Cardiac fibroblast (primary cell): ENCODE results near the gene LINC00237.

Source experiments
- DNase-seq, 2 donors: peaks; one replicate each; pipeline versions ENCODE4 v3.0.0 to v3.0.0-alpha.2; 2010; ENCODE audit warnings: low read depth in 2 of 2
- H3K4me3 ChIP-seq, 2 donors: replicated peaks in 1 of 2; 1 replicate in 1 of 2; 2 replicates in 1 of 2; pipeline ENCODE4 v1.5.1; 2011; ENCODE audit warnings: low read depth in 2 of 2, low read length in 2 of 2, mild to moderate bottlenecking in 2 of 2, moderate library complexity in 1 of 2
- TF ChIP-seq, protein P1 (sequence below): IDR thresholded peaks from one replicate; pipeline ENCODE4 v1.5.1; 2011; ENCODE audit warnings: low read depth, mild to moderate bottlenecking, low read length, inconsistent platforms

Gene LINC00237

DNA sequence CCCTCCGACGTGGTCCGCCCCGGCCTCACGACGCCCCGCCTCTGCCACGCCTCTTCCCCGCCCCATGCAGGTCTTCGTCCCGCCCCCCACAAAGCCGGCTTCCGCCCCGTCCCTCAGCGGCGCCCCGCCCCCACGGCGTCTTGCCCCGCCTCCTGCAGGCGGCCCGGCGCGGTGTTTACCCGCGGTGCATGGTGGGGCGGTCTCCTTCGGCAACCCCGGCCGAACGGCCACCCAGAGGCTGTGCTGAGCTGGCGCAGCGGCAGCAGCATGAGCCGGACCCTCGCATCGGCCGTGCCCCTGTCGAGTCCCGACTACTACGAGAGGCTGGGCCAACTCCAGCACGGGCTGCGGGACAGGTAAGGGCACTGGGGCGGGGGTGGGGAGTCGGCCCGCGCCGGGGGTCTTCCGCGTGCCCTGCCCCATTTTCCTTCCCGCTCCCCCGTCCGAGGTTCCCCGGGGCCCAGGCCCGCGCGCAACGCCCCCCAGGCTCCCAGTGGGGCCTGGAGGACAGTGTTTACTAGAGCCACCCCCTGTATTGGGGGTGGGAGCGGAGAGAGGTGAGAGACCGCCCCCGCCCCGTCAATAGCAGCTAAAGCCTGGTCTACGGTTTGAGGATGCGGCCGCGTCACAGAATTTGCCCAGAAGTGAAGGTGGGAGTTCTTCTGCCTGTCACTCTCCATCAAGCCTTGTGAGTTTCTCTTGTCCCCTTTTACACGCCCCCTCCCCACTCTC lies 19.9 kb upstream of the LINC00237 start, which contains the start of gene KIZ:
Gene KIZ, plus strand, starts transcription at position 234 of the 732 bp plus-strand sequence. Its CDS starts 34 bp downstream, at position 268.
- TF ChIP-seq, protein P1, sequence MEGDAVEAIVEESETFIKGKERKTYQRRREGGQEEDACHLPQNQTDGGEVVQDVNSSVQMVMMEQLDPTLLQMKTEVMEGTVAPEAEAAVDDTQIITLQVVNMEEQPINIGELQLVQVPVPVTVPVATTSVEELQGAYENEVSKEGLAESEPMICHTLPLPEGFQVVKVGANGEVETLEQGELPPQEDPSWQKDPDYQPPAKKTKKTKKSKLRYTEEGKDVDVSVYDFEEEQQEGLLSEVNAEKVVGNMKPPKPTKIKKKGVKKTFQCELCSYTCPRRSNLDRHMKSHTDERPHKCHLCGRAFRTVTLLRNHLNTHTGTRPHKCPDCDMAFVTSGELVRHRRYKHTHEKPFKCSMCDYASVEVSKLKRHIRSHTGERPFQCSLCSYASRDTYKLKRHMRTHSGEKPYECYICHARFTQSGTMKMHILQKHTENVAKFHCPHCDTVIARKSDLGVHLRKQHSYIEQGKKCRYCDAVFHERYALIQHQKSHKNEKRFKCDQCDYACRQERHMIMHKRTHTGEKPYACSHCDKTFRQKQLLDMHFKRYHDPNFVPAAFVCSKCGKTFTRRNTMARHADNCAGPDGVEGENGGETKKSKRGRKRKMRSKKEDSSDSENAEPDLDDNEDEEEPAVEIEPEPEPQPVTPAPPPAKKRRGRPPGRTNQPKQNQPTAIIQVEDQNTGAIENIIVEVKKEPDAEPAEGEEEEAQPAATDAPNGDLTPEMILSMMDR = peak; percentile 29
- H3K4me3 ChIP-seq = peak within 1 kb of the TSS; percentile 85 to 89
- peak; percentile 95 to 98 for DNase-seq

DNA sequence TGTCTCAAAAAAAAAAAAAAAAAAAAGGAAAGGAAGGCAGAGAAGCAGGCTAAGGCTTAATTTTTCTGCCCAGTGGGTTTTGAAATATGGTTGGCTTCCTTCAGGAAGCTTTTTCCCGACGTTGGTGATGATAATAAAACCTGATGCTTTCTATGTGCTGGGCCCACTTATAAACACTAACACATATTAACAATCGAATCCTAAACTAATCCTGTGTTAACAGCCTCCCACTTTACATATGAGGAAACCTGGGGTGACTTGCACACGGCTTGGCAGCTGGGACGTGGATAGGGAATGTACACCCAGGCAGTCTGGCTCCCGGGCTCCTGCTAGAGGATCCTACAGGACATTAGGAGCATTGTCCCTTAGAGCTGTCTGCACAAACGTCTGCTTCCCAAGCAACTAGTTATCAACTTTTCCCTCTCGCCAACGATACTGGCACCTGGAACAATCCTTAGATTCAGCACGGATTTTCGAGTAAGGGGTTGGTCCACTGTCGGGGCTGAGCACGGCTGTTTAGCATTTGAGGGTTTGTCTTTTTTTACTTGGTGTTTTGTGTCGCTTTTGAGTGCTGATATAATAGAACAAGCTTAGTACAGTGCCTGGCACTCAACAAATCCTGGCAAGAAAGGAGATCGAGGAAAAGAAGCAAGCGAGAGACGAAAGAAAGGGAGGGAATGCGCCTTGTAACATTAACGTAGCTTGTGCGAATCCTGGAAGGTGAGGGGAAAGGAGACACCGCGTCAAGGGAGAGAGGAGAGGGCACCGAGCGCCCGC lies 19.1 kb upstream of the LINC00237 start:
- TF ChIP-seq, protein P1 = peak; percentile 11
- peak; percentile 54 to 55 for DNase-seq
- peak overlapping the region; percentile 51 to 64 for H3K4me3 ChIP-seq

DNA sequence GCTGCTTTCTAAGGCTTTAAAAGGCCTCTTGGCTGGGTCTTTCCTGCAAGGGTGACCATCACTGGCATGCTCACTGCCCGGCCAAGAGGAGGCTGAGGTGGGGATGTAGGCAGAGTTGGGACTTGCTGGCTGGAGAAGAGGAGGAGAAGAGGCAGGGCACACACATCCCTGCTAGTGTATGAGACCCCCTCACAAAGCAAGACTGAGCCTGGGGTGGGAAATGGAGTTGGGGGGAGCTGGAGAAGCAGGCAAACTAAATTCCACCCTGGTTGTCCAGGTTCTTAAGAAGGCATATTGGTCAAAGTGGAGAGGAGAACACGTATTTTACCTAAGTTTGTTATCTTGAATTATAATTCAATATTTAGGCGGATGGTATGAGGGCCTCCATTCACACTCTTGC lies 18.0 kb upstream of the LINC00237 start:
- H3K4me3 ChIP-seq = no peak overlapping the region
- DNase-seq = no peak
- TF ChIP-seq, protein P1 = no peak

DNA sequence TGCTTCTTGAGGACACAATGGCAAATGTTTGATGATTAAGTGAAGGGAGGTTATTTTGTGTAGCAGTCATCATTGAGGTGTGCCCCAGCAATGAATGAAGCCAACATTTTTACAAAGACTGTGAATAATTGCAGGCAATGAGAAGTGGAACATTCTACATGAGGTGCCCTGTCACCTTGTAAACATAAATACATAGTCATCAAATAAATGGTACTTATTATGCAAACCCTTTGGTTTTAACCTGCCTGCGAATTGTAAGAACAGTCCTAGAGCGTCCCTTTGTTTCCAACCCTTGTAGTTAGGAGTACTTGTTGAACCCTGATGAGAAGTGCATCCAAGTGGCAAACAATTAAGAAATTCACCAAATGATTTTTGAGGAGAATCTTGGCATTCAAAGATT lies 12.6 kb upstream of the LINC00237 start:
- H3K4me3 ChIP-seq = no peak overlapping the region
- no peak for DNase-seq
- TF ChIP-seq, protein P1 = no peak

DNA sequence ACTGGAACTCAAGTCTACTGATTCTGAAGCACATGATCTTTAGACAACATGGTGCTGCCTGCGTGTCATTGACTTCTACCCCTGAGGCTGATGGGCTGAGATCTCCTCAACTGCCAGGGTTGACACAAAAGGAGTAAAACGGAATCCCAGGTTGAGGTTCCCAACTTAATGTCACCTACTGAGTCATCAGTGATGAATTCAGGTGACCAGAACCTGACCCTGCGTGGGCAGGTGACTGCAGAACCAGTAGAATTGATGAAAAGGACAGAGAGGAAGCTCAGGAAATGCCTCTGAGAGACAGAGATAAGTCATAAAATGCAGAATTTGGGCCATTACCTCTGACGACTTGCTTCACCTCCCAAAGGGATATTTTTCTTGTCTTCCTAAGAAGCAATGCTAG lies 12.0 kb upstream of the LINC00237 start:
- H3K4me3 ChIP-seq = no peak overlapping the region
- TF ChIP-seq, protein P1 = no peak
- no peak for DNase-seq

DNA sequence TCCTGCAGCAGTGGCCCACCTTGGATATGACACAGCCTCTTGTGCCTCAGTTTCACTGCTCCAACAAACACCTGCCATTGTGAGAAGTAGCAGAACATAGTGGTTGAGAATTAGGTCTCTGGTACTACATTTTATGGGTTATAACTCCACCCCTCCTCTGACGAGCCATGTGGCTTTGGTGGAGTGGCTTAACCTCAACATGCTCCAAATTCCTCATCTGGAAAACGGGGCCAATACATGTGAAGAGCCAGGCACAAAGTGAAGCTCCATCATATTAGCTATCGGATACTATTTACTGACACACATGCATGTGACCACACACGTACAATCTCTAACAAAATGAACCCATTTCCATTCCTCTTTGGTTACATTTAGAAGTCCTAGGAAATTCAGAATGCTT lies 11.4 kb upstream of the LINC00237 start:
- H3K4me3 ChIP-seq = no peak overlapping the region
- no peak for DNase-seq
- TF ChIP-seq, protein P1 = no peak
